ENCODE data around the gene CFAP54.
A peak's percentile ranks its signal among the peaks of the same experiment; 100 is the strongest.
"Not testable (repeated sequence)": the region's sequence is repeated elsewhere in the genome, so short reads cannot be mapped to it uniquely, and the experiment has no call there.

Gene CFAP54

DNA sequence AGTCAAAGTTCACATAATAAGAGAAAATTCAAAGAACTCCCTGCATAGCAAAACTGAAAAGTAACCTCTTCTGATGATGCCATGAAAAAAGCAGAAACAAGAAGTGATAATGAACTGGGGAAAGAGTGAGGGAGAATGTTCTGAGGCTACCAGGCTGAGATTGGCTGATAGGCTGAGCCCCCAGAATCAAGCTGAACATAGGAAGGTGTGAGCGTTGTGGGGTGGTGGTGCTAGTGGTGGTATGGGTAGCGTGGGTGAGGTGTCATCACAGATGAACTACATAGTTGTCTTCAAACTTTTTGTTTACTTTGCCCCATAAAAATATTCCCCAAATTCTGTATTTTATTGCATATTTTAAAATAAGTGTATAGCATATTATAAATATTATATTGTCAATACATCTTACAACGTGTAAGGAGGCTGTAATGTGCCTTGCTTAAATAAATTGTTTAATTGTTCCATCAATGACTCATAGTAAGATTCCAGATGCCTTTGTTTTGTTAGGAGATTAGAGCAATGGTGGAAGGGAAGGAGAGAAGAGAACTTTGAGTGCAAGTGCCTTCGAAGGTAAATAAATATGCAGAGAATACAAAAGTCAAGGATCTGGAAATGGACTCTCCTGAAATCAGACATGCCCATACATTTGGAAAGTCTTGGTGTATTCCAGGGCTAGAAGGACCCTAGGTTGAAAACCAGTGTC lies 15.8 kb upstream of the CFAP54 start:
- no peak for DNase-seq

DNA sequence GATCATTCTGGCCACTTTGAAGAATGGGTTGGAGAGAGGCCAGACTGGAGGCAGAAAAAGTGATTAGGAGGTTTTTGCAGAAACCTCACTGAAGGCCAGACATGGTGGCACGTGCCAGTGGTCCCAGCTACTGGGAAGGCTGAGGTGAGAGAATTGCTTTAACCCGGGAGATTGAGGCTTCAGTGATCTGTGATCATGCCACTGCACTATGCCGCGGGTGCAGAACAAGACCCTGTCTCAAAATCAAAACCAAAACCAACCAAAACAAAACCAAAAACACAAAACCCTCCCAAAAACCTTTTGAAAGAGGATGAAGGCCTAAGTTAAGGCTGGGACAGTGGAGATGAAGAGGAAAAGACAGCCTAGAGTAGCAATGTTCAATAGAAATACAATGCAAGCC lies 15.2 kb upstream of the CFAP54 start:
- no peak for DNase-seq

DNA sequence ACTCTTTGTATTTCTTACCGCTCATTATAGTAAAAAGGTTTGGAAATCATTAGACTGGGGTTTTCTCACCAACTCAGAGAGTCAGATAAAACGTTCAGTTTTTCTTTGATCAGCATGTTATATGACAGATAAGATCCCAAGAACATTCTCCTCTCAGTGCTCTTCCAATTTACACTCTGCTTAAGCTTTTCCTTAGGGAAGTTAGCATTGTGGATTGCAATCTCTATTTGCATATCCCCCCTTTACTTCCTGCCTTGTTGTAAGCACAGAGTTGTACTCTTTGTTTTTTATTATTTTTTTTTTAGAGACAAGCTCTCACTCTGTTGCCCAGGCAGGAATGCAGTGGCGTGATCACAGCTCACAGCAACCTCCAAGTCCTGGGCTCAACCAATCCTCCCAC lies 11.4 kb upstream of the CFAP54 start:
- DNase-seq: no peak

DNA sequence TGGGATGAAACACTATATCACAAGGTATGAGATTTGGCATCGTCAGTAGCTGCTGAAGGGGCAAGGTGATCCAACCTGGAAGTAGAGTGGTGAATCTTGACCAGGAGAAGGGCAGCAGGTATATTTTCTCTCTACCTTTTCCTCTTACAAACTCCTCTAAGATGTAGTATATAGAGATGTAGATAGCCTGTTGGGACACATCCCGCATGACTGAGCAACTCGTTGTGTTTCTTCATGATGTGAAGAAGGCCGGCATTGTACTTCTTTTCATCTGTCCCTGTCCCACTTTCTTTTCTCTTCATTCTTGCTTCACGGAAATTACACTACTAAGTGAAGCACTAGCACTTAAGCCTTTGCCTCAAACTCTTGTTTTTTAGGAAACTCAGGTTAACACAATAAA lies 7.3 kb upstream of the CFAP54 start:
- DNase-seq: no peak

- DNase-seq: no peak
Measured at GRCh38 chr12:96483116-96483515, 6.3 kb upstream of the CFAP54 start.

DNA sequence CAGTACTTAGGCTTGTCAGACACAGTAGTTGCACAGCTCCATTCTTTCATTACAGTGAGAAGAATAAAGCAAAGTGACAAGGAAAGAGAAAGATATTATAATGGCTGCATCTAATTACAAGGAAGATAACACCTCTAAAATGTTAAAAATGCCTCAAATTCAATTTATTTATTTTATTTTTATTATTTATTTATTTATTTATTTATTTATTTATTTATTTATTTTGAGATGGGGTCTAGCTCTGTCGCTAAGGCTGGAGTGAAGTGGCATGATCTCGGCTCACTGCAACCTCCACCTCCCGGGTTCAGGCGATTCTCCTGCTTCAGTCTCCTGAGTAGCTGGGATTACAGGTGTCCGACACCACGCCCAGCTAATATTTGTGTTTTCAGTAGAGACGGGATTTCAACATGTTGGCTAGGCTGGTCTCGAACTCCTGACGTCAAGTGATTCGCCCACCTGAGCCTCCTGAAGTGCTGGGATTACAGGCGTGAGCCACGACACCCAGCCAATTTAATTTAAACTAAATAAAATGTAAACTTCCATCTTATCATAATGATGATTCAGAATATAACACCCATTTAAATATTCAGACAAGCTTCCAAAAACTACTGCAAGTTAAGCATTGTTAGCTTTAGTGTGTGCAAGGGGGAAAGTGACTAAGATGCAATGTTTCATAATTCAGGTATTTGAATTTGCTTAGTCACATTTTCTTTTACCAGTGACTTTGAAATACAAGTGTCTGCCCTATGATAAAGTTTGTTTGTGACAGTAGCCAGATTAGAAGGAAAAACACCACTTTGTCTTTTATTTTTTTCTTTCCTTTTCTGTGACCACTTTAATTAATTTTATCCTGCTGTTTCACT lies 2.4 kb upstream of the CFAP54 start:
- no peak for DNase-seq

DNA sequence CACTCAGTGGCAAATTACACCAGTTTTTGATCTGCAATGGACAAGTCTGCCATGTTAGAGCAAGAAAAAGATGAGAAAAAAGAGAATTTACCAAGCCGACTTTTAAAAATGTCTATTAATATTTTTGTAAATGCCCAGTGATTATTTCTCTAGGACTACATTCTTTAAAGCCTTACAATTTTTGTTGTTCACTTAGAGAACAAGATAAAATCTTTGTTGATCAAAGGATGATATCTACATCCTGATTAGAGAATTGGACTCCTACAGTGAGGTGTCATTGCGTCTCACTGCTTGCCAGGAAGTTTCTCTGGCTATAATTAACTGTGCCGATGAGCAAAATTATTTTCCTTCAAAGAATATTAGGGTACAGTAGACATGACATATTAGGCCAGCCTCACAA lies 1.7 kb upstream of the CFAP54 start:
- DNase-seq: no peak

- no peak for DNase-seq
Measured at GRCh38 chr12:96493106-96493505, 3.7 kb downstream of the CFAP54 start.

DNA sequence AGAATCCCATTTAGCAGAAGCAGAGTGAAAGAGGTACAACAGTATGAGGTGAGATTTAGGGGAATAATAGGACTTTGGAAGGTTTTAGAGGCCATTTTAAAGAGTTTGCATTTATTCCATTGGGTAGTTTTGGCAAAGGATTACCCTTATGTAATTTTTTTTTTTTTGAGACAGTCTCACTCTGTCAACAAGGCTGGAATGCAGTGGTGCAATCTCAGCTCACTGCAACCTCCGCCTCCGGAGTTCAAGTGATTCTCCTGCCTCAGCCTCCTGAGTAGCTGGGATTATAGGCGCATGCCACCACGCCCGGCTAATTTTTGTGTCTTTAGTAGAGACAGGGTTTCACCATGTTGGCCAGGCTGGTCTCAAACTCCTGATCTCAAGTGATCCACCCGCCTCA lies 4.8 kb downstream of the CFAP54 start:
- not testable (repeated sequence) for DNase-seq

GRCh38 chr12:96495155-96495554 lies 5.8 kb downstream of the CFAP54 start:
- DNase-seq: no peak

- no peak for DNase-seq
Measured at GRCh38 chr12:96495841-96496545, 6.6 kb downstream of the CFAP54 start.

GRCh38 chr12:96496944-96497343 lies 7.6 kb downstream of the CFAP54 start:
- no peak for DNase-seq

- no peak for DNase-seq
Measured at GRCh38 chr12:96497855-96498254, 8.5 kb downstream of the CFAP54 start.

DNA sequence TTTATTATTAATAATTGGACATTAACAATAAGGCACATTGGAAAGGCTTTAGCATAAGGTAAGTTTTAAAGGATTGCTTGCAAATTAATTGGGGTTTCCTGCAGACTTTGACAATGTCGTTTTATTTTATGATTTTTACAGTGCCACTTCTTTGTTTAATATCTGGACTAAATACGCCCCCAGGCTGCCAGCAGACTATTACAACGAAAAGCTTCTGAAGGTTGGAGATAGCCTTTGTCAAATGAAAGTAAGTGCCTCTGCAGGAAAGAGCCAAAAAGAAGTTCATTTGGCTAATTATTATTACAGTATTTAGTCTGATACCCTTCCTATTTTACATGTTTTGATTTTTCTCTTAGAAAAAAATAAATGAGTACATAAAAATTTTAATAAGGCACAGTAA lies 11.3 kb downstream of the CFAP54 start:
- DNase-seq: peak in 1 of 2 experiments; percentile 9

DNA sequence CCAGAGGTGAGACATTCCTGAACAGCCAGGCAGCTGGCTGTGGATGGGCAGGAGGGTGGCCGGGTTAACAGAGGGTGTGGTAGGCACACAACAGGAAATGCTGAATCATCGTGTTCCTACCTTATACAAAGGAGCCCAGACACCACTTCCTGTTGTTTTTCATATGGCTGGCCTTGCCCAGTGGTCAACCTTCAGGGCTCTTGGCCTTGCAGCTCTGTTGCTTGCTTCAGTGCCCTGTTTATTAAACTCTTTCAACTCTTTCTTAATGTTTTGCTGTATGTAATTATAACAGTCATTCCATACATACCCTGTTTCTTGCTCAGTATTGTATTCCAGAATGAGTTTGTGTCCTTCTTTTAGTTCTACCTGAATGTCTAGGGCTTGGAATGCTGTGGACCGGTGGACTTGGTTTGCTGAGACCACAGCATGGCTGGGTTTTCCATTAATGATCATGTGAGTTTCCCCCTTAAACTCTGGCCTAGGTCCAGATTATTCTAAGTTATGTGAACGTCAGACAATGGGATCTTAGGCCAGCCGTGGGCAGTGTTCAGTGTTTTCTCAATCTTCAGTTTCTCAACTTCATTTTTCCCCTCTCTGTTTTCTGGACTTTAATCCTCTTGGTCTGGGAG lies 11.9 kb downstream of the CFAP54 start:
- DNase-seq: no peak

- no peak for DNase-seq
Measured at GRCh38 chr12:96501908-96502307, 12.5 kb downstream of the CFAP54 start.

DNA sequence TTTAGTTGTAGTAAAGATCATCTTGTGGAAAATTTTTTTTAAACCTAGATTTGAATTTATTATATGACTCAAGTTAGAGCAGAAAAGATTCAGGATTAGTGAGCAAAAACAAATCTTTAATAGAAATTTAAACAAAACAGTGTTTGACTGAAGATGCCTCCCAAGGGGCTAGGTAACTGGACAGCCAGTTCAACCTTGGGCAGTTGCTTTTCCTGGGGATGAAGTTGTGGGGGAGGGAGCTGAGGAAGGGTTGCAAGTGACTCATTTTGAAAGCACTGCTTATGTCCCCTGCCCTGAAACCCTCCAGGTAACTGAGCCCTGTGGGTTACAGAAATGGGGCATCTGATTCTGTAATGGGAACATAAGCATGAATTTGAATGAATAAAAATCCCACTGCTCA lies 13.1 kb downstream of the CFAP54 start:
- no peak for DNase-seq

GRCh38 chr12:96502949-96503532 lies 13.7 kb downstream of the CFAP54 start:
- DNase-seq: no peak

GRCh38 chr12:96503976-96504375 lies 14.6 kb downstream of the CFAP54 start:
- no peak for DNase-seq

- DNase-seq: no peak
Measured at GRCh38 chr12:96506776-96507175, 17.4 kb downstream of the CFAP54 start.

DNA sequence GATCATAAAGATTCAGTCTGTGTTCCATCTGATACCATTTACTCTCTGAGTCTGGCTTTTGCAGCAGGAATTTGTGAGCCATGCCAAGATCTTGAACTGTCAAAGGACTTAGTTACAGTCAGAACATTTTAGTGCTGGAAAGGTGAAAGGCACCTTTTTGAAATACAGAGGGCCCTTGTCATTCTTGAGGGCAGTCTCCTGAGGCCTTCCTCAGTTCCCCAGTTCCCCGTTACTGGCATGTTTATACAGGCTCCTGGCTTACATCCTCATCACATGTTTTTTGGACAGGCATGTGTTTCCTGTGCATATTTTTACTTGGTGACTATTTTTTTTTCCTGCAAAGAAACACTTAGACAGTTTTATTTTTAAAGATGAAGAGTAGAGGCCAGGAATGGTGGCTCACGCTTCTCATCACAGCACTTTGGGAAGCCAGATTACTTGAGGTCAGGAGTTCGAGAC lies 21.0 kb downstream of the CFAP54 start:
- no peak for DNase-seq

GRCh38 chr12:96513166-96513565 lies 23.8 kb downstream of the CFAP54 start:
- DNase-seq: no peak

DNA sequence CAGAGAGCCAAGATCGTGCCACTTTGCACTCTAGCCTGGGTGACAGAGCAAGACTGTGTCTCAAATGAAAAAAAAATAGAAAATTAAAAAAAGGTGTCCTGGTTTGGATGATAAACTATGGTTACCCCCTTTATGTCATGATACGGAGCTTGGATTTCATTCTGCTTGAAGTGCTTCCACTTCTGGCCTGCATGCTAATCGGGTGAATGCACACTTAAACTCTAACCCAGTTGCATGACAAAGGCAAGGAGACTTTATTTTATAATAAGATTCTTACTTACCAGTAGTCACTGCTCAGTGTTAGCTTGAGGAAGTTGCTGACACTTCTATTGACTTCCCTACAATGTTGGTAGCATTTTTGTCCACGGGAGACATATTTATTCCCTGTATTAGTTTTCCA lies 24.3 kb downstream of the CFAP54 start:
- no peak for DNase-seq
